ENCODE measurements around the gene MTHFD1L.

The MTHFD1L gene

GRCh38 chr6:151015101-151015700 lies 149.7 kb downstream of the MTHFD1L start:
- no peak for DNase-seq (ENCODE audit: low spot score)

DNA sequence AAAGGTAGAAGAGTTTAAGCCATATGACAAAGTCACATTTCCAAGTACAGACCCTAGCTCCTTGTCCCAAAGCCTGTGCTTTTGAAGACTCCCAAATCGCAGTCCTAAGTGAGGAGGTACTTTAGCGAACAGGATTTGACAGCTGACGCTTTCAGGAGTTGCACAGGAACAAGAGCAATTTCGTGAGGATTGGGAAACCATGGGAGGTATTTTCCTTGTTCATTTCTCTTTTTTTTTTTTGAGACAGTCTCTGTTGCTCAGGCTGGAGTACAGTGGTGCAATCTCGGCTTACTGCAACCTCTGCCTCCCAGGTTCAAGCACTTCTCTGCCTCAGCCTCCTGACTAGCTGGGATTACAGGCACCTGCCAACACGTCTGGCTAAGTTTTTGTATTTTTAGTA lies 150.6 kb downstream of the MTHFD1L start:
- no peak for DNase-seq (ENCODE audit: low spot score)

DNA sequence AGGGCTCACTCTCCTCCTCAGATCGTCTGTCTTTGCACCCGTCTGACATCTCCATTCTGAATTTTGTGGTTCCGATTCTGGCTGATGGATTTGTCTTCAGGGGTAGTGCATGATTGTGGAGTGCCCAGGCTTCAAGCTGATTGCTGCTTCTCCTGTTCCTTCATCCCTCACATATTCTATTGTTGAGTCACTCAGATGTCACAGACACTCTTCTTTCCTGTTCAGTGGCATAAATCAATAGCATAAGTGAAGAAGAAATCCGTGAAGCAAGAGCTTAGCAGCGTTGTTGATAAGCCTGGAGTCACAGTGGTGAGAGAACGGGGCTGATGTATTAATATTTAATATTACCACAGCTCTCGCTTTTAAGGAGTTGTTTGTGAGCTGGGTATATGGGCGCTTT lies 152.5 kb downstream of the MTHFD1L start:
- peak; percentile 87 for DNase-seq (ENCODE audit: low spot score)

GRCh38 chr6:151018911-151019782 lies 153.6 kb downstream of the MTHFD1L start:
- no peak for DNase-seq (ENCODE audit: low spot score)

GRCh38 chr6:151021896-151022295 lies 156.4 kb downstream of the MTHFD1L start:
- DNase-seq (ENCODE audit: low spot score) = no peak

DNA sequence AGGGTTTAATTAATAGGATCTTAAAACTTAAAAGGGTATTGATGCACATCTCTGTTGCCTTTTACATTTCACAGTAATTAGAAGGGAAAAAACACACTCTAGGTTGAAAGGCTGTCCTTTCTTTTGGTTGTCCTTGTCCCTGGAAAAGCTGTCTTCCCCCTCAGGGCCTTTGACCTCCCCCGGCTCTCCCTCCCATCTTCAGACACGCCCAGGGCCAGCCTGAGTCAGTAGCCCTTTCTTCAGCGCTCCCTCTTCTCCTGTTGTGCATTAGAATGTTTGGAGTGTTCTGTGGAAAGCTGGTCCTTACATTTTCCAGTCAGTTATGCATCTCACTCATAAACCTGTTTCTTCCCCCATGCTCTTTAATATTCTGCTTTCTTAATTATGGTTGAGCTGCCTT lies 157.0 kb downstream of the MTHFD1L start:
- no peak for DNase-seq (ENCODE audit: low spot score)

DNA sequence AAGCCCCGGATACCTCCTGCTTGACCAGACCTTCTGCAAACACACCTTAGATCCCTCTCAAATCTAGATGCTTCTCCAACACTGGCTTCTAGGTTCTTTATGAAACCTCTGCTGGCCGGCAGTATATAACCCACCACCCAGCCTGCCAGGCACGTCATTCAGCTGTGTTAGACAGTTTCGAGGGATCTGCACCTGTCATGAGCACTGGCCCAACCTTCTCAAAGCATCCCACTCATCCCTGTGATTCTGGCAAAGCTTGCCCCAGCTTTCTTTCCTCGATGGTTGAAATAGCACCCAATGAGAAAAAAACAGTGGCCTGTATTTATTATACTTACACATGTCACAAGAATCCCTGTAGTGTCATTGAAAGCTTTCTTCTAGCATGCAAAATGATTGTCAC lies 157.8 kb downstream of the MTHFD1L start:
- DNase-seq (ENCODE audit: low spot score) = no peak

DNA sequence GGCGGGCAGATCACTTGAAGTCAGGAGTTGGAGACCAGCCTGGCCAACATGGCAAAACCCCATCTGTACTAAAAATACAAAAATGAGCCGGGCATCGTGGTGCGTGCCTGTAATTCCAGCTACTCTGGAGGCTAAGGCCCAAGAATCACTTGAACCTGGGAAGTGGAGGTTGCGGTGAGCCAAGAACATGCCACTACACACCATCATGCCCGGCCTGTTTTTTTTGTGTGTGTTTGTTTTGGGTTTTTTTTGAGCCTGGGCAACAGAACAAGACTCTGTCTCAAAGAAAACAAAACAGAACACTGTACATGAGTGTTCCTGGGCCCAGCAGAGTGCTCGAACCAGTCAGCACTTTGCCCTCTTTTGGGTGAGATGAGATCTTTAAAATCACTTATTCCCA lies 159.1 kb downstream of the MTHFD1L start:
- DNase-seq (ENCODE audit: low spot score) = no peak

DNA sequence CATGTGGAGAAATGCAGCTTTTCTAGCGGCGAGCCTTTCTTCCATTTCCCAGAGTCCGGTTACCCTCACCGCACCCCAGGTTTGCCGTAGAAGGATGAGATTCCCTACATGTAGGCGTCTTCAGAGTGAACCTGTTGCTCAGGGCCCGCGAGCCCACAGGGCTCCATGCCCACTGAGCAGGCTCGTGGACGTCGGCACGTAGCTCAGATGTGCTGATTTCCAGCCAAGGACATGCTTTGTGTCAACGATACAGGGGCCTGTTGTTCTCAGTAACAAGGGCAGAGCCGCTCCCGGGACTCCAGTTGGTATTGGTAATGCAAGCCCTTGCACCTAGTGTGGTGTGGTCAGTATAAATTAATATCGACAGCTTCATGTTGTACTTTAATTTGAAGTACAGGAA lies 159.6 kb downstream of the MTHFD1L start:
- no peak for DNase-seq (ENCODE audit: low spot score)

DNA sequence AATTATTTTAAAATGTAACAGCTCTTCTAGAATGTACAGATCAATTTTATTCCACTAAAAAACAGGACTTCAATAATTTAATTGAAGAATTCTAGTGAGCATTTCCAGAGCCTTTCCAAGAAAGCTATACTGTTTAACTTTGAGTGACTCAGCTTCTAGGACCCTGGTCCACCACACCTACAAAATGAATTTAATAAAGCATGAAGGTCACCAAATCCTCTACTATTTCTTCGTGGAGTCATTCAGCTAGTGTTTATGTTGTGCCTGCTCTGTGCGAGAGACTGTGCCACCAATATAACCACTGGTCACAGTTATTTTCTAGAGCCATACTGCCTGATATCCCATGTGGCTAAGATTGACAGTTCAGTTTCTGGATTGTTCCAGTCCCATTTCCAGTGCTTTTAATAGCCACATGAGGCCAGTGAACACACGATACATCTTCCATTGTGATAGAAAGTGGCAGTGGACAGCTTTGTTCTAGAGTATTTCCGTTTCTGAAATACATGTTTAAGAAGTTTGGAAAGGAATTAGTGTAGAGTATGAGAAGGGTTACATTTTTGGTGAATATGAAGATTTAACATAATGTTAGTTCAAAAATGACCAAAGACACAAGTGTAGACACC lies 160.7 kb downstream of the MTHFD1L start:
- DNase-seq (ENCODE audit: low spot score) = no peak

GRCh38 chr6:151027295-151027747 lies 161.8 kb downstream of the MTHFD1L start:
- no peak for DNase-seq (ENCODE audit: low spot score)

- no peak for DNase-seq (ENCODE audit: low spot score)
Observed at GRCh38 chr6:151027936-151028838, 162.7 kb downstream of the MTHFD1L start.

- DNase-seq (ENCODE audit: low spot score) = peak; percentile 18
Observed at GRCh38 chr6:151029970-151030369, 164.5 kb downstream of the MTHFD1L start.

DNA sequence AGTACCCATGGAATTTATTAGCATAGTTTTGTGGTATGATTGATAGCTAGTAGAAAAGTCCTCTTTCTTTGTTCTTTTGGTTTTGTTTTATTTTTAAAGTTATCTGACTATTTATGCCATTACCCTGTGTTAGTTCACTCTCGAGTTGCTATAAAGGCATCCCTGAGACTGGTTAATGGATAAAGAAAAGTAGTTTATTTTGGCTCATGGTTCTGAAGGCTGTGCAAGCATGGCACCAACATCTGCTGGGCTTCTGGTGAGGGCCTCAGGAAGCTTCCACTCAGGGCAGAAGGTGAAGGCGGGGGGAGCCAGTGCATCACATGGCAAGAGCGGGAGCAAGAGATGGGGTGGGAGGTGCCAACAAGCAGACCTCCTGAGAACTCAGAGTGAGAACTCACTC lies 166.5 kb downstream of the MTHFD1L start:
- no peak for DNase-seq (ENCODE audit: low spot score)

- DNase-seq (ENCODE audit: low spot score) = peak; percentile 50
Observed at GRCh38 chr6:151034825-151035781, 169.6 kb downstream of the MTHFD1L start.

- DNase-seq (ENCODE audit: low spot score) = peak; percentile 99
Observed at GRCh38 chr6:151036211-151036721, 170.8 kb downstream of the MTHFD1L start.

- DNase-seq (ENCODE audit: low spot score) = peak; percentile 99
Observed at GRCh38 chr6:151036869-151037680, 171.6 kb downstream of the MTHFD1L start.

DNA sequence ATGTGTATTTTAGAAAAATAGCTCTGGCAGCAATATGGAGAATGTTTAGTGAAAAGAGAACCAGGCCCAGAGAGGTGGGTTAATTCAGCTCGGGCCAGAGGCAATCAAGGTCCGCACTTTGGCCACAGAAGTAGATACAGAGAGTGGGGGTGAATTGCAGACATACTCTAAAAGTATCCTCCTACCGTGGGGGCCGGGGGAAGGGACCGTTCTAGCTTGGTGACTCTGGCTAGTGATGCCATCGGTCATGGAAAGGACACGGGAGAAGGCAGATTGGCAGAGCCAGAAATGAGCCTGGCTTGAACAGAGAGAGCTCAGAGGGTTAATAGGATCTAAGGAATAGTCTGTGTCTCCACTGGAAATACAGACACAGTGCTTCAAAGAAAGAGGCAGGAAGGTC lies 173.1 kb downstream of the MTHFD1L start:
- DNase-seq (ENCODE audit: low spot score) = no peak

GRCh38 chr6:151040888-151041521 lies 175.5 kb downstream of the MTHFD1L start:
- peak; percentile 100 for DNase-seq (ENCODE audit: low spot score)

Data from kidney tubule cell (primary cell).